H9 (cell line): ENCODE results near the gene CASP4. TPM values are rescaled to one million over a fixed set of nuclear protein-coding genes. Genes with fewer than 3 reads are reported as not detected.

ENCODE experiments used
- DNase-seq: peaks from one replicate; pipeline ENCODE4 v3.0.0-alpha.2; 2017
- H2AFZ ChIP-seq: one replicate; pipeline ENCODE4 v1.6.1; 2013; ENCODE audit warnings: mild to moderate bottlenecking, low read length, control low read depth, moderate library complexity
- H2AK5ac ChIP-seq: 2 replicates; pipeline ENCODE4 v1.6.1; 2013; ENCODE audit warnings: low read length, control low read depth, mixed read lengths; ENCODE audit not compliant: insufficient read length
- H2BK120ac ChIP-seq: one replicate; pipeline ENCODE4 v1.6.1; 2013; ENCODE audit warnings: low read depth, mild to moderate bottlenecking, low read length, control low read depth, inconsistent platforms; ENCODE audit not compliant: poor library complexity, severe bottlenecking
- H2BK12ac ChIP-seq: 2 replicates; pipeline ENCODE4 v1.6.1; 2013; ENCODE audit warnings: low read length, control low read depth, mixed read lengths, low read depth; ENCODE audit not compliant: insufficient read length
- H2BK15ac ChIP-seq: 2 replicates; pipeline ENCODE4 v1.6.1; 2013; ENCODE audit warnings: low read depth, low read length, control low read depth
- H2BK20ac ChIP-seq: one replicate; pipeline ENCODE4 v1.6.1; 2013; ENCODE audit warnings: low read depth, mild to moderate bottlenecking, low read length, control low read depth, inconsistent platforms; ENCODE audit not compliant: poor library complexity, severe bottlenecking
- H2BK5ac ChIP-seq: 2 replicates; pipeline ENCODE4 v1.6.1; 2013; ENCODE audit warnings: low read length, control low read depth, mixed read lengths; ENCODE audit not compliant: insufficient read length
- H3K14ac ChIP-seq: 2 replicates; pipeline ENCODE4 v1.6.1; 2013; ENCODE audit warnings: low read length, control low read depth; ENCODE audit not compliant: insufficient read depth
- H3K18ac ChIP-seq: 2 replicates; pipeline ENCODE4 v1.6.1; 2013; ENCODE audit warnings: low read depth, mild to moderate bottlenecking, mixed read lengths, low read length, control low read depth; ENCODE audit not compliant: insufficient read length
- H3K23ac ChIP-seq: 2 replicates; pipeline ENCODE4 v1.6.1; 2013; ENCODE audit warnings: low read length, control low read depth, mixed read lengths, low read depth; ENCODE audit not compliant: insufficient read length
- H3K23me2 ChIP-seq: 2 replicates; pipeline ENCODE4 v1.6.1; 2013; ENCODE audit warnings: low read depth, mild to moderate bottlenecking, mixed read lengths, low read length, control low read depth; ENCODE audit not compliant: insufficient read length, poor library complexity, severe bottlenecking
- H3K27ac ChIP-seq: 2 replicates; pipeline ENCODE4 v1.5.1; 2013; ENCODE audit warnings: low read length, control low read depth, mixed read lengths, low read depth; ENCODE audit not compliant: insufficient read length
- H3K27me3 ChIP-seq: 2 replicates; pipeline ENCODE4 v1.6.1; 2013; ENCODE audit warnings: low read length, control low read depth, inconsistent platforms; ENCODE audit not compliant: insufficient read depth
- H3K4ac ChIP-seq: 2 replicates; pipeline ENCODE4 v1.6.1; 2013; ENCODE audit warnings: low read depth, mild to moderate bottlenecking, control low read depth, inconsistent platforms, low read length, moderate library complexity
- H3K4me1 ChIP-seq: 2 replicates; pipeline ENCODE4 v1.6.1; 2013; ENCODE audit warnings: low read length, control low read depth, inconsistent platforms; ENCODE audit not compliant: insufficient read depth
- H3K4me2 ChIP-seq: 2 replicates; pipeline ENCODE4 v1.6.1; 2013; ENCODE audit warnings: low read length, control low read depth, mixed read lengths; ENCODE audit not compliant: insufficient read length, insufficient read depth
- H3K56ac ChIP-seq: 2 replicates; pipeline ENCODE4 v1.6.1; 2013; ENCODE audit warnings: low read depth, mild to moderate bottlenecking, mixed read lengths, low read length, control low read depth; ENCODE audit not compliant: insufficient read length
- H3K79me1 ChIP-seq: 2 replicates; pipeline ENCODE4 v1.6.1; 2013; ENCODE audit warnings: low read depth, mild to moderate bottlenecking, moderate library complexity, low read length, control low read depth, inconsistent platforms; ENCODE audit not compliant: insufficient read depth, poor library complexity, severe bottlenecking
- H3K79me2 ChIP-seq: 2 replicates; pipeline ENCODE4 v1.6.1; 2013; ENCODE audit warnings: low read length, control low read depth, inconsistent platforms; ENCODE audit not compliant: insufficient read depth
- H3K9ac ChIP-seq: 2 replicates; pipeline ENCODE4 v1.6.1; 2013; ENCODE audit warnings: low read length, control low read depth, mixed read lengths; ENCODE audit not compliant: insufficient read length; ENCODE audit errors: extremely low read depth
- H3K9me3 ChIP-seq: one replicate; pipeline ENCODE4 v1.6.1; 2013; ENCODE audit warnings: low read depth, low read length, inconsistent platforms; ENCODE audit not compliant: control insufficient read depth
- H3T11ph ChIP-seq: one replicate; pipeline ENCODE4 v1.6.1; 2013; ENCODE audit warnings: mild to moderate bottlenecking, low read length, control low read depth, inconsistent platforms
- H4K20me1 ChIP-seq: one replicate; pipeline ENCODE4 v1.6.1; 2013; ENCODE audit not compliant: control insufficient read depth, insufficient read length, insufficient read depth
- H4K5ac ChIP-seq: 2 replicates; pipeline ENCODE4 v1.6.1; 2013; ENCODE audit warnings: low read depth, mild to moderate bottlenecking, mixed read lengths, low read length, control low read depth; ENCODE audit not compliant: insufficient read length
- H4K8ac ChIP-seq: replicated peaks from 2 replicates; pipeline ENCODE4 v1.6.1; 2013; ENCODE audit warnings: low read length, control low read depth, mixed read lengths, low read depth; ENCODE audit not compliant: insufficient read length
- H4K91ac ChIP-seq: 2 replicates; pipeline ENCODE4 v1.6.1; 2013; ENCODE audit warnings: low read depth, mild to moderate bottlenecking, moderate library complexity, mixed read lengths, low read length, control low read depth; ENCODE audit not compliant: insufficient read length
- H3K27ac Mint-ChIP-seq, 3 experiments: 2 replicates in 2 of 3; 3 replicates in 1 of 3; pipeline ENCODE4 v1.8.0; 2020 to 2021; ENCODE audit warnings: mixed read lengths in 3 of 3, mild to moderate bottlenecking in 1 of 3, moderate library complexity in 1 of 3
- H3K27me3 Mint-ChIP-seq: 2 replicates; pipeline ENCODE4 v1.8.0; 2021; ENCODE audit warnings: low read depth, mild to moderate bottlenecking, moderate library complexity, mixed read lengths
- H3K36me3 Mint-ChIP-seq, 3 experiments: 2 replicates in 2 of 3; 3 replicates in 1 of 3; pipeline ENCODE4 v1.8.0; 2020 to 2021; ENCODE audit warnings: low read depth in 3 of 3, mixed read lengths in 3 of 3; ENCODE audit not compliant: insufficient read depth in 1 of 3
- H3K4me1 Mint-ChIP-seq, 2 experiments: 2 replicates each; pipeline ENCODE4 v1.8.0; 2020; ENCODE audit warnings: mixed read lengths in 2 of 2
- H3K4me3 Mint-ChIP-seq, 2 experiments: 2 replicates in 1 of 2; 3 replicates in 1 of 2; pipeline ENCODE4 v1.8.0; 2020 to 2021; ENCODE audit warnings: mild to moderate bottlenecking in 2 of 2, mixed read lengths in 2 of 2, moderate library complexity in 1 of 2
- H3K9me3 Mint-ChIP-seq, 2 experiments: 2 replicates in 1 of 2; 3 replicates in 1 of 2; pipeline ENCODE4 v1.8.0; 2020; ENCODE audit warnings: mild to moderate bottlenecking in 2 of 2, mixed read lengths in 2 of 2, moderate library complexity in 1 of 2
- WGBS: extraction: QIAGEN DNeasy Blood & Tissue Kit; methylation state at CpG from one replicate; pipeline ENCODE4 v1.1.7; 2013; ENCODE audit warnings: missing lambda C conversion rate, low lambda C conversion rate, mixed read lengths; ENCODE audit not compliant: insufficient read length; ENCODE audit errors: extremely low coverage; 5-methylcytosine and 5-hydroxymethylcytosine counted together
- long read RNA-seq: library from polyadenylated mRNA; unstranded; transcript quantifications from one replicate; pipeline ENCODE4 v2.0.0, GENCODE V29; 2020
- total RNA-seq: library from RNA; stranded (reverse); gene quantifications from 2 replicates; pipeline ENCODE4 v1.2.1, GENCODE V29; 2021
- TF ChIP-seq, protein P1 (sequence below): fragments of 200-600 bp; sonication (generic); conservative IDR thresholded peaks from 3 replicates; pipeline ENCODE4 v1.8.0; 2021; ENCODE audit warnings: antibody characterized with exemption, mild to moderate bottlenecking

CASP4 gene
- not detected in 2 replicates for total RNA-seq
- long read RNA-seq, result 0 reads

- no peaks in the 10 kb centered on the region for H3K9me3 ChIP-seq
- no peak within 1 kb of the TSS for H2AFZ ChIP-seq
- no peaks in the 10 kb centered on the region for H4K20me1 ChIP-seq
- no peak within 1 kb of the TSS for H2BK12ac ChIP-seq
- no peak within 1 kb of the TSS for H4K91ac ChIP-seq
- H3K14ac ChIP-seq, result no peak within 1 kb of the TSS
- no peak within 1 kb of the TSS for H3K4me2 ChIP-seq
- DNase-seq, result no peak
- WGBS, result no CpG with 5 or more reads among the region's 4 CpGs
- H4K5ac ChIP-seq, result no peak within 1 kb of the TSS
- H2BK120ac ChIP-seq, result no peak within 1 kb of the TSS
- H3K23ac ChIP-seq, result no peak within 1 kb of the TSS
- H2AK5ac ChIP-seq, result no peak within 1 kb of the TSS
- Mint-ChIP-seq H3K4me3 (no peak within 1 kb of the TSS), H3K27me3 (no peaks in the 10 kb centered on the region), H3K36me3 (peaks cover 12 to 42% (median 20%) of the 10 kb centered on the region in 3 experiments), H3K27ac (no peak within 1 kb of the TSS; a peak in 1 of 7 replicates), H3K4me1 (peaks cover 11 to 14% of the 10 kb centered on the region in 2 experiments), H3K9me3 (peaks cover 22 to 42% of the 10 kb centered on the region in 2 experiments)
- no peak within 1 kb of the TSS for H2BK5ac ChIP-seq
- no peak within 1 kb of the TSS for H3K18ac ChIP-seq
- no peaks in the 10 kb centered on the region for H3K79me2 ChIP-seq
- no peaks in the 10 kb centered on the region for H3K79me1 ChIP-seq
- no peak within 1 kb of the TSS for H3K56ac ChIP-seq
- TF ChIP-seq, protein P1, sequence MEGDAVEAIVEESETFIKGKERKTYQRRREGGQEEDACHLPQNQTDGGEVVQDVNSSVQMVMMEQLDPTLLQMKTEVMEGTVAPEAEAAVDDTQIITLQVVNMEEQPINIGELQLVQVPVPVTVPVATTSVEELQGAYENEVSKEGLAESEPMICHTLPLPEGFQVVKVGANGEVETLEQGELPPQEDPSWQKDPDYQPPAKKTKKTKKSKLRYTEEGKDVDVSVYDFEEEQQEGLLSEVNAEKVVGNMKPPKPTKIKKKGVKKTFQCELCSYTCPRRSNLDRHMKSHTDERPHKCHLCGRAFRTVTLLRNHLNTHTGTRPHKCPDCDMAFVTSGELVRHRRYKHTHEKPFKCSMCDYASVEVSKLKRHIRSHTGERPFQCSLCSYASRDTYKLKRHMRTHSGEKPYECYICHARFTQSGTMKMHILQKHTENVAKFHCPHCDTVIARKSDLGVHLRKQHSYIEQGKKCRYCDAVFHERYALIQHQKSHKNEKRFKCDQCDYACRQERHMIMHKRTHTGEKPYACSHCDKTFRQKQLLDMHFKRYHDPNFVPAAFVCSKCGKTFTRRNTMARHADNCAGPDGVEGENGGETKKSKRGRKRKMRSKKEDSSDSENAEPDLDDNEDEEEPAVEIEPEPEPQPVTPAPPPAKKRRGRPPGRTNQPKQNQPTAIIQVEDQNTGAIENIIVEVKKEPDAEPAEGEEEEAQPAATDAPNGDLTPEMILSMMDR, result no peak
- no peaks in the 10 kb centered on the region for H3K23me2 ChIP-seq
- no peak within 1 kb of the TSS for H3T11ph ChIP-seq
- H2BK20ac ChIP-seq, result no peak within 1 kb of the TSS
- no peaks in the 10 kb centered on the region for H3K4me1 ChIP-seq
- no peak within 1 kb of the TSS for H2BK15ac ChIP-seq
- no peak within 1 kb of the TSS for H3K27ac ChIP-seq
- no peaks in the 10 kb centered on the region for H3K27me3 ChIP-seq
- H4K8ac ChIP-seq, result no peak within 1 kb of the TSS
- H3K9ac ChIP-seq, result no peak within 1 kb of the TSS
- no peak within 1 kb of the TSS for H3K4ac ChIP-seq
Measured at GRCh38 chr11:104968355-104968855, at the start of gene CASP4. CASP4 (minus strand) TSS chr11:104968574; CDS start chr11:104968525, 49 bp downstream.
